ENCODE measurements around the gene KRT17.
"Not testable (repeated sequence)": the region's sequence is repeated elsewhere in the genome, so short reads cannot be mapped to it uniquely, and the experiment has no call there.

The KRT17 gene

GRCh38 chr17:41634639-41635038 is 10.3 kb upstream of the KRT17 start:
- DNase-seq (ENCODE audit: low read depth in 2 of 2), result no peak

DNA sequence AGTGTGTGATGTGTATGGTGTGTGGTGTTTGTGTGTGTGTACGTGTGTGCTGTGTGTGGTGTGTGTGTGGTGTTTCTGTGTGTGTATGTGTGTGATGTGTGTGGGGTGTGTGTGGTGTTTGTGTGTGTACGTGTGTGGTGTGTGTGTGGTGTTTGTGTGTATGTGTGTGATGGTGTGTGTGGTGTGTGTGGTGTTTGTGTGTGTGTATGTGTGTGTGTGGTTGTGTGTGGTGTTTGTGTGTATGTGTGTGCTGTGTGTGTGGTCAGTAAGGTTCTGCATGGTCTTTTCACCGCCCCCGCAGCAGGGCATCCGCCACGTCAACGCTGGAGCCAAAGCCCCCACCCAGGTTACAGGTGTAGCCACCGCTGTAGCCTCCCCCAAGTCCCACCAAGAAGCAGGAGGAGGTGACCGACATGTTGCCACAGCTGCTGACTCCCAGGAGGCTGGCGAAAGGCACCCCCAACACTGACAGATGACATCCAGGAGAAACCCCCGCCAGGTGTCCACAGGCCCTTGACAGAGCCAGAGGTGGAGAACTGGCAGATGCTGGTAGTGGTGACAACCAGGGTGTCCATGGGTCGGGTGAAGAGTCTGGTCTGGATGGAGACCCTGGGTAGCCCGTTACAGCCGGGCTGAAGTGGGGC is 9.3 kb upstream of the KRT17 start:
- DNase-seq (ENCODE audit: low read depth in 2 of 2), result no peak

DNA sequence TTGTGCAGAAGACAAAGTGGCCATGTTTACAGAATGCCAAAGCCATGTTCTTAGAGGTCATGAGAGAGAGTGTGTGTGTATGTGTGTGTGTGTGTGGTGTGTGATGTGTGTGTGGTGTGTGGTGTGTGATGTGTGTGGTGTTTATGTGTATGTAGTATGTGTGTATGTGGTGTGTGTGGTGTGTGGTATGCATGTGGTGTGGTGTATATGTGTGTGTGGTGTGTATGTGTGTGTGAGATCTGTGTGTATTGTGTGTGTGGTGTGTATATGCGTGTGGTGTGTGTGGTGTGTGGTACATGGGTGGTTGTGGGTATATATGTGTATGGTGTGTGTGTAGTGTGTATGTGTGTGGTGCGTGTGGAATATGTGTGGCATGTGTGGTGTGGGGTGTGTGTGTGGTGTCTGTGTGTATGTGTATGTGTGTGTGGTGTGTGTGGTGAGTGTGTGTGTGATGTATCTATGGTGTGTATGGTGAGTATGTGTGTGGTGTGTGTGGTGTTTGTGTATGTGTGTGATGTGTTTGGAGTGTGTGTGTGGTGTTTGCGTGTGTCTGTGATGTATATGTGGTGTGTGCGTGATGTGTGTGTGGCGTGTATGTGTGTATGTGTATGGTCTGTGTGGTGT is 8.2 kb upstream of the KRT17 start:
- no peak for DNase-seq (ENCODE audit: low read depth in 2 of 2)

GRCh38 chr17:41631898-41632285 is 7.5 kb upstream of the KRT17 start:
- DNase-seq (ENCODE audit: low read depth in 2 of 2), result no peak

- no peak for DNase-seq (ENCODE audit: low read depth in 2 of 2)
Observed at GRCh38 chr17:41631025-41631897, 6.9 kb upstream of the KRT17 start.

- DNase-seq (ENCODE audit: low read depth in 2 of 2), result no peak
Observed at GRCh38 chr17:41629826-41630670, 5.7 kb upstream of the KRT17 start.

DNA sequence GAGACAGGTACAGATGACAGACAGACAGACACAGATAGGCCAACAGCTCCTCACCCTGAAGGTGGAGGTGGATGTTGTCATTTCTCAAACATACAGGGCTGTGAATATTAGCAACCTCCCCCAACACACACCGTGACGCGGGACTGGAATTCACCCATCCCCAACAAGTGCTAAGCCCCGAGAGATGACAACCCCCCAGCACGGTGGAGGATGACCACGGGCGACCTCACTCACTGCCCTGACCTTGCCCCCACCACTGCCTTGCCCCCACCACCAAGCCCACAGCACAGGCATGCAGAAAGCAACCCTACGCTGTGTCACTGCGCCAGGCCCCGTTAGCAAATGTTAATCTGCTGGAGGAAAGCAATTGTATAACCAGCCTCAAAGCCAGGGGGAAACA is 4.9 kb upstream of the KRT17 start:
- DNase-seq (ENCODE audit: low read depth in 2 of 2), result no peak

- not testable (repeated sequence) for DNase-seq (ENCODE audit: low read depth in 2 of 2)
Observed at GRCh38 chr17:41628621-41629255, 4.4 kb upstream of the KRT17 start.

- not testable (repeated sequence) for DNase-seq (ENCODE audit: low read depth in 2 of 2)
Observed at GRCh38 chr17:41628073-41628370, 3.6 kb upstream of the KRT17 start.

DNA sequence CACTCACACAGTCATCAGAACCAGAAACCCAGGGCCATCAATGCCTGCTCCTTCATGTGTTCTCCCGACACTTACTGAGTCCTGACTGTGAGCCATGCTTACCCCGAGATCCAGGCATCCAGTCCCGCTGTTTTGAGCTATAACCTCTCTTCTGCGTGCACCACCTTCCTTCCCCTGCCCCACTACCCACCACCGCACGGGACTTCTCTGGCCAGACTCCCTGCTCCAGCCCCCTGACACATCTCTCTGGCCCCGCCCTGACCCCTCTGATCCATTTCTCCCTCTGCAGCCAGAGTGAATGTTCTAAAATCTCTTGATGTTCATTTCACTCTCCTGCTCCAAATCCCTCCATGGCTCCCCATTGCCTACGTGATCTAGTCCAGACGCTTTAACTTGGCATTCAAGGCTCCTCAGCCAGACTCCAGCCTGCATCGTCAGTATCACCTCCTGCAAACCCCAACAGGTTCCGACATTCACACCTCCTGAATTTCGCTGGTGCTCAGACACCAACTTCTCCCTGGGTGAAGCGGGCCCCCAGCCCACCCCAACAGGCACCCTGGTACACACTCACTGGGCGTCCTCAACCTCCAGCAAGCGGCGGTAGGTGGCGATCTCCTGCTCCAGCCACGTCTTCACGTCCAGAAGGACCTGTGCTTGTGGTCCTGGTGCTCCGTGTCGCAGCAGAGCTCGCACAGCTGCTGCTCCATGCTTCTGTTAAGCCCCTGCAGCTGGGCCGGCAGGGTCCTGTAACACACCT is 3.1 kb upstream of the KRT17 start:
- DNase-seq (ENCODE audit: low read depth in 2 of 2), result no peak

DNA sequence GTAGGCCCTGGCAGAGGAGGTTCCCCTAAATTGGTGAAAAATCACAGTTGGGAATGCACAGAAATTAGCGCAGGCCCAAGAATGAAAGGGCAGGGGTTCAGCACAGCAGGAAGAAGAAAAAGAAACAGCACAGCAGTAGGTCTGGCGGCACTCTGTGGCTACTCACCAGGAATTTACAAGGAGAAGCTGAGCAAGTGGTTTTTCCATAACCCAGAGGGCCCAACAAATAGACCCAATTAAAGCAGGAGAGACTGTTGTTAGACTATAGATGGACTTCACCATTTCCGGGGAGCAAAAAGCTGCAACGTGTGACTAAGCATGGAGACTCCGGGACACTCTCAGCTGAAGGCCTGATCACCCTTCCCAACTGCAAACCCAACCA is 2.5 kb upstream of the KRT17 start:
- not testable (repeated sequence) for DNase-seq (ENCODE audit: low read depth in 2 of 2)

DNA sequence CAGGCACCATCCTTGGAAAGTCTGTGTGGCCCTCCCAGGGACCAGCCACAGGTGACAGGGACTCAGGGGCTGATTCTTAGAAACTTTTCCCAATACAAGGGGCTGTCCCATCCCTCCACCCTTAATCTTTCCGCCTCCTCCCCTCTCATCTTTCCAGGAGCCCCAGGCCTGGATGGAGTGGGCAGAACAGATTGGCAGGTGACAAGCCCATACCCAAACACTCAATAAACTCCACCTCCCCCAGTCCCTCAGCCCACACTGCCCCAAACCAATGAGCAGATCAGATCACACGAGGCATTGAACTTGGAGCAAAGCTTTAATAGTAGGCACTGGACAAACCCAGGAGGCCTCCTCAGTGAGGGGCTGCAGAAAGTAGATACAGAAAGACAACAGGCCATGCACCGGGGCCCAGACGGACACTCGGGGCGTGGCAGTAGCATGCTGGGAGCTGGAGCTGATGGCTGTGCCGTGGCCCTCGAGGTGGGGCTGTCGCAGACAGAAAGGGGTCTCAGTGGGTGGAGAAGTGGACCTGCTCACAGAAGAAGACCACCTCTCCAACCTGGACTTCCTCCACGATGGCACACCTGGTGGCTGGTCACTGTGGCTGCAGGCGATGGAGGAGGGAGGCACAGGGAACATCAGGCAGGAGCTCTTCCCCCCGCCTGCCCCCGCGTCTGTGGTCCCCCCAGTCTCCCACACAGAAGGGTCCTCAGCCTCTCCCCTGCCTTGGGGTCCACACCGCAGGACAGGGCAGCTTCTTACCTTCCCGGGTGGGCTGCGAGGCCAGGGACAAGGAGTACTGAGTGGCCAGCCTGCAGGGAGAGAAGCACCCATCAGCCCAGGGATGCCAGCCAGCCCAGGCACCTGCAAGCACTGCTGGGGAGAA is 1.9 kb upstream of the KRT17 start:
- not testable (repeated sequence) for DNase-seq (ENCODE audit: low read depth in 2 of 2)

- no peak for DNase-seq (ENCODE audit: low read depth in 2 of 2)
Observed at GRCh38 chr17:41625602-41626001, 1.2 kb upstream of the KRT17 start.

DNA sequence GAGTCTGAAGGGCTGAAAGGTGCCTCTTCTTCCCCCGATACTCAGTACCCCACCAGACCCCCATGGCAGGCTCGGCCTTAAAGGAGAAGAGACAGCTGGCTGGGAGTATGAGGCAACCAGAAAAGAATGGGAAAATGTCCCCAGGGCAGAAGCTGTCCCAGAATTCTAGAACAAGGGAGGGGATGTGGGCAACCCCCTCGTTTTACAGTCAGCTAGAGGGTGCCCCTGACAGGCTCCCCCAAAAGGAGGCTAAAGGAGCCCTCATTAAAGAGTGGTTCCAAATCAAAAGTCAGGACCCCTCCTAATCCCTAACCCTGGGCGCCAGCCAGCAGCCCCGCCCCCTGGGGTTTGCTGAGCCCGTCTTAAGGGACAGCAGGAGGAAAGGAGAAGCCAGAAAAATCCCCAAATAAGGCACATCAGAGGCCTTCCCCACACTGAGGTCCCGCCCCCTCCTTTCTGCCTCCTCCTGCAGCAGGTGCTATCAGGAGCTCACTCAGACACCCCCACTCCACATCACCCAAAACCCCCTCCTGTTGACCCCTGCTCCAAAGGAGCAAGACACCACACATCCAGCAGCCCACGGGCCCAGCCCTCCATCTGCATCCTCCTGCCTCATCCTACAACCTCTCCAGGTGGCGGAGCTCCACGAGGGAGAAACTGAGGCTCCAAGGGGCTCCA is 1.1 kb downstream of the KRT17 start:
- DNase-seq (ENCODE audit: low read depth in 2 of 2), result not testable (repeated sequence)

DNA sequence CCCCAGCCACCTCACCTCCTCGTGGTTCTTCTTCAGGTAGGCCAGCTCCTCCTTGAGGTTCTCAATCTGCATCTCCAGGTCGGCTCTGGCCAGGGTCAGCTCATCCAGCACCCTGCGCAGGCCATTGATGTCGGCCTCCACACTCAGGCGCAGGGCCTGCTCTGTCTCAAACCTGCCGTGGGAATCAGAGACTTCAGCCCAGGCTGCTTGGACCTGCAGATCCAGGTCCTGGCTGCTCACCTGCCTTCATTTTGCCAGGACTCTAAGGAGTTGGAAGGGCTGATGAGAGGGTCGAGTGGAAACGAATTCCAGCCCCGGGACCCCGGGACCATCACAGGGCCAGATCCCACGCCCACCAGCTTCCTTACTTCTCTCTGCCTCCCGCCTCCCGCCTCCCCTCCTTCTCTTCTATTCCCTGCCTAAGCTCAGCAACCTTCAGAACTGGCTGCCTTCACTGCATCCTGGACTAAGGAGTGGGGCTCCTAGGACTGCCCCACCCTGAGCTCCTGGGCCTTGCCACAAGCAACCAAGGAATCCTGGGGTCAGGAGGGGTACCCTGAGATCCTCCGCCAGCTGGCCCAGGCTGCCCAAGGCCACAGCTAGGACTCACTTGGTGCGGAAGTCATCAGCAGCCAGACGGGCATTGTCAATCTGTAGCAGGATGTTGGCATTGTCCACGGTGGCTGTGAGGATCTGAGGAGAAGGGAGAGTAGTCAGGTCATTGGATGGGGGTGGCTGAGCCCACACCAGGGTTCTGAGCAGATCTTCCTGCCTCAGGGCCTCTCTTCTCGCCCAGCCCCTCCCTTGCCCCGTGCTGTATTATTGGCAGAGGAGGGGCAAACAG is 1.8 kb downstream of the KRT17 start:
- not testable (repeated sequence) for DNase-seq (ENCODE audit: low read depth in 2 of 2)

GRCh38 chr17:41621916-41622315 is 2.5 kb downstream of the KRT17 start:
- DNase-seq (ENCODE audit: low read depth in 2 of 2), result no peak

GRCh38 chr17:41621435-41621817 is 2.9 kb downstream of the KRT17 start:
- not testable (repeated sequence) for DNase-seq (ENCODE audit: low read depth in 2 of 2)

Data from stimulated activated CD8-positive, alpha-beta memory T cell treated with anti-CD3 and anti-CD28 coated beads, Interleukin-7, amount 100 ng/mL, for 4 hours (primary cell).